Measurements from ENCODE around the gene CUBN.

- TF ChIP-seq POLR2A (IDR thresholded peaks at IDR 0.05; ENCODE audit: low read length): no peak
- no peak for TF ChIP-seq MYC (IDR thresholded peaks at IDR 0.05; ENCODE audit: borderline replicate concordance, low read length)
- no peak for TF ChIP-seq CTCF (IDR thresholded peaks at IDR 0.05)
- no peak for TF ChIP-seq PHF8 (IDR thresholded peaks at IDR 0.05; ENCODE audit: borderline replicate concordance, low read depth)
Measured at GRCh38 chr10:17065273-17065672, 64.3 kb downstream of the CUBN start.
